Measurements from ENCODE around the gene PPM1D.
"Not testable (repeated sequence)": the region's sequence is repeated elsewhere in the genome, so short reads cannot be mapped to it uniquely, and the experiment has no call there.

Gene PPM1D

DNA sequence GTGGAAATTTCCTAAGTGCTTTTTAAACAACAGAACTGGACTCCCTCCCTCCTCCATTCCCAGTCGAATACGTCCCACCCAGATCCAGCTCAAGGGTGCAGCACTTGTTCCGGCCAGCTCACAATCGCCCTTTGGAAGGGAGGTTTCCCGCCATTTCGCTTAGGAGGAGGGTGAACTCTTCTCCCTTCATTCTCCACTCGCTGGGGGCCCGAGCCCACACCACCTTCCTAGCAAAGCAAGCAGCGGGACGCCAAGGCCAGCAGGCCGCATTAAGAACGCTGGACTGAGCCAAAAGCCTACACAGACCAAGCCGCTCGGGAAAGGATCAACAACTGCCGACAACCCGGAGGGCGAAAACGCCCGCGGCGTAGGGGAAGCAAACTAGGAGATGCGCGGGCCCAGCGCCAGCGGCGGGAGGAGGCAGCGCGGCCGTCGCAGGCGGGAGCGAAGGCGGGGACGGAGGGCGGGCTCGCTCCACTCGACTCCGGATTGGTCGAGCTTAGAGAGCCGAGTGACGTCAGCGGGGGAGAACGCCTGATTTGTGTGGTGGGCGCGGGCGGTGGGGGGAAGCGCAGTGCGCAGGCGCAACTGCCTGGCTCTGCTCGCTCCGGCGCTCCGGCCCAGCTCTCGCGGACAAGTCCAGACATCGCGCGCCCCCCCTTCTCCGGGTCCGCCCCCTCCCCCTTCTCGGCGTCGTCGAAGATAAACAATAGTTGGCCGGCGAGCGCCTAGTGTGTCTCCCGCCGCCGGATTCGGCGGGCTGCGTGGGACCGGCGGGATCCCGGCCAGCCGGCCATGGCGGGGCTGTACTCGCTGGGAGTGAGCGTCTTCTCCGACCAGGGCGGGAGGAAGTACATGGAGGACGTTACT, at the start of gene PPM1D:
PPM1D (plus strand) TSS at position 574 of the 870 bp plus-strand sequence; CDS start at position 796, 222 bp downstream.
- DNase-seq (ENCODE audit: low spot score): peak; percentile 99

DNA sequence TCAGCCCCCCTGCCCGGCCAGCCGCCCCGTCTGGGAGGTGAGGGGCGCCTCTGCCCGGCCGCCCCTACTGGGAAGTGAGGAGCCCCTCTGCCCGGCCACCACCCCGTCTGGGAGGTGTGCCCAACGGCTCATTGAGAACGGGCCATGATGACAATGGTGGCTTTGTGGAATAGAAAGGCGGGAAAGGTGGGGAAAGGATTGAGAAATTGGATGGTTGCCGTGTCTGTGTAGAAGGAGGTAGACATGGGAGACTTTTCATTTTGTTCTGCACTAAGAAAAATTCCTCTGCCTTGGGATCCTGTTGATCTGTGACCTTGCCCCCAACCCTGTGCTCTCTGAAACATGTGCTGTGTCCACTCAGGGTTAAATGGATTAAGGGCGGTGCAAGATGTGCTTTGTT, 47.7 kb upstream of the PPM1D start:
- not testable (repeated sequence) for DNase-seq (ENCODE audit: low spot score)

DNA sequence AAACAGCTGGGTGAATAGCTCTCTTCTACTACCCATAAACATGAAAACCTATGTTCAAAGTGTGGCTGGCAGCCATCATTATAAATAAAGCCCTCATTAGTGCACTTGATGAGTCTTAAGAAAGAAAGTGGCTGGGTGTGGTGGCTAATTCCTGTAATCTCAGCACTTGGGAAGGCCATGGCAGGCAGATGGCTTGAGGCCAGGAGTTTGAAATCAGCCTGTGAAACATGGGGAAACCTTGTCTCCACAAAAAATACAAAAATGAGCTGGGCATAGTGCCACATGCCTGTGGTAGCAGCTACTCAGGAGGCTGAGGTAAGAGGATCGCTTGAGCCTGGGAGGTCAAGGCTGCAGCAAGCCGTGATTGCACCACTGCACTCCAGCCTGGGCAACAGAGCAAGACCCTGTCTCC, 45.6 kb upstream of the PPM1D start:
- DNase-seq (ENCODE audit: low spot score): no peak

DNA sequence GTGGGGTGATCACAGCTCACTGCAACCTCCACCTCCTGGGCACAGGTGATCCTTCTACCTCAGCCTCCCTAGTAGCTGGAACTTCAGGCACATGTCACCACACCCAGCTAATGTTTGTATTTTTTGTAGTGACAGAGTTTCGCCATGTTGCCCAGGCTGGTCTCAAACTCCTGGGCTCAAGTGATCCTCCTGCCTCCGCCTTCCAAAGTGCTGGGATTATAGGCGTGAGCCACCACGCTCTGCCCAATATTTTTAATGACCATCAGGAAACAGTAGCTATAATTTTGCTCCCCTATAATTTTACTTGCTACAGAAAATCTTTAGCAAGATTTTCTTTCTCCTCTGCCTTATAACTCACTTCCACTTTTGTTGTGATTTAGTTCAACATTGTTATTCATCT, 44.2 kb upstream of the PPM1D start:
- no peak for DNase-seq (ENCODE audit: low spot score)

DNA sequence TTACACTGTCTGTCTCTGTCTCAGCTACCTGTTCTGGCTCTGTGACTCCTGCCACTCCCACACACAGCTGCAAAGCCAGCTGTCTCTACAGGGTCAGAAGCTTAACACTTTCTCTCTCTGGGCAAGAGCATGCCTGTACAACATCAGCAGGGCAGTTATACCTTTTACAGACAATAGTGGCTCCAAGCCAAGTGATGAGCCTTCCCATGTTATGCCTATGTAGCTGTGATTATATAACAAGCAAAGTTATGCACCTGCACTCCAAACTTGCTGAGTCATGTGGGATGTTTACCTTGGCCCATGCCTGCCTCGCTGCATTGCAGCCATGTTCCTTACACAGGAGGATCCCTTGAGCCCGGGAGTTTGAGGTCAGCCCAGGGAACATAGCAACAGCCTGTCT, 42.2 kb upstream of the PPM1D start:
- DNase-seq (ENCODE audit: low spot score): no peak

DNA sequence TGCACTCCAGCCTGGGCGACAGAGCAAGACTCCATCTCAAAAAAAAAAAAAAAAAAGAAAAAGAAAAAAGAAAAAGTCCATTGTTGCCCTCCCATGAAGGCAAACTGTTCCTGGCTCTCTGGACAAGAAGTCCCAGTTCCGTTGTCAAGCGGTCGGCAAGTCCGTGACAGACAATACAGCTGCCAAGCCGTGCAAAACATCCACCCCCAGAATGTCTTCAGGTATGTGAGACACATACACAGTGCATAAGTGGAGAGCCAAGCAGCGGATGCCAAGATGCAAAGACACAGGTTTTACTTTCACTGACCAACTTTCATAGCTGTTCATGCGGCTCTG, 40.4 kb upstream of the PPM1D start:
- DNase-seq (ENCODE audit: low spot score): no peak

DNA sequence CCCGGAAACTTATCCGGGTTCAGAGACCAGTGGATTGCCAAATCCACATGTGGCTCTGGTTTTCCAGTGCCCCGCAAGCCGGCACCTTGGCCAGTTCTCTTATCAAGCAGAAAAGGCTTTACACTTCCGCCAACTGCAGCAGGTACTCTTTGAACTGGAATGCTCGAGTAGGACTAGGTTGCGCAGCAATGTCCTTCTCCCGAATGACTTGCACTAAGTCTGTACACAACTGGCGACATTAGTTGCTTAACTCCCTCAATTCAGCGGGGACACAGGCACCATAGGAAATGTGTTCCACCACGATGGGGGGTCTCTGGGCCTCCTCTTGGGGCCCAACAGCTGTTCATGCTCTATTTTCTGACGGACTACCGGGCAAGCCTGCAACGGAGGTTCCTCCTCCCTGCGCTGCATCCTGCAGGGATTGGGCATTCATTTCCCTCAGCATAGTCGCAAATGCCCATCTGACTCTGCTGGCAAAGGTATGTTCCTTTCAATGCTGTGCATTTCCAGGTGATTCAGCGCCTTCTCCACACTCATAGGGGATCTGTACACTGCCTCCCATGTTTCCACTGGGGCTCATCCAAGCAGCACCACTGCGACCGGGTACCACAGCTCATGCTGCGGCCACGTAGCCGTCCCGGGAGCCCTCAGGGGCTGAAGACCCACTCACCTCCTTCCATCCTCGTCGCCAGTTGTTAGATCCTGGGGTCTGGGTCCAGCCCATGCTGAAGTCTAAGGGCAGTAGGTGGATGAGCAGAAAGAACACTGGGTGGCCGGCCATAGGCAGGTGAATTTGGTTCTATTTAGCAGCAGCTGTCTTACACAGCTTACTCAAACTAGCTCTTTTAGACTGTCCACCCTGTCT, 39.8 kb upstream of the PPM1D start:
- no peak for DNase-seq (ENCODE audit: low spot score)

DNA sequence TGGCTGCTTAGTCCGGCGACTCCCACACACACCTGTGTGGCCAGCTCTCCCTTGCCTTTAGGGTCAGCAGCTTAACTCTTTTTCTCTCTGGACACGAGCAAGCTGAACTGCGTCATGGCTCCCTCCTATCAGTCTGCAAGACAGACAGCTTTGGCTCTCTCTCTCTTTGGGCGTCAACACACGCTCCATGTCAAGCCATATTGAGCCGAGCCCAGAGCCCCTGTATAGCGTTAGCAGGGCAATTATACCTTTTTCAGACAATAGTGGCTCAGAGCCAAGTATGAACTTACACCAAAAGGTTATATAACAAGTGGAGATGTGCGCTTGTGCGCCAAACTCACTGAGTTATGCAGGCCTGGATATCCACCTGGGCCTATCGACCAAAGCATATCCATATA, 39.1 kb upstream of the PPM1D start:
- DNase-seq (ENCODE audit: low spot score): no peak

DNA sequence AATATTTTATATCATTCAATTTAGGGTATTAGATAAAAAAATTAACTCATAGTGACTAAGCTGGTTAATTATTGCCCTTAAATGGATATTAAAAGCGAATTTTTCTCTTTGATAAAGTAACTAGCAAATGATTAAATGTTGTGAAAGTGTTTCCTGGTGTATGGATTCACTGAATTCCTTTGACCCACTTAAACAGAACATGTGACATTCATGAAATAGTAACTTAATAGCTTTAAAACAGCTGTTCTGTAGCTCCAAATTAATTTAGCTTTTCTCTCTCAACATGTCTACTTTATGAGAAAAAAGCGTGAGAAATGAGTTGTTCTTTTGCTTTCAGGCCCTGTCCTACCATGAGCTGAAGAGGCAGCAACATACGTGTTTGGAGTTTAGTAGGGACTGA, 37.6 kb upstream of the PPM1D start:
- DNase-seq (ENCODE audit: low spot score): no peak

DNA sequence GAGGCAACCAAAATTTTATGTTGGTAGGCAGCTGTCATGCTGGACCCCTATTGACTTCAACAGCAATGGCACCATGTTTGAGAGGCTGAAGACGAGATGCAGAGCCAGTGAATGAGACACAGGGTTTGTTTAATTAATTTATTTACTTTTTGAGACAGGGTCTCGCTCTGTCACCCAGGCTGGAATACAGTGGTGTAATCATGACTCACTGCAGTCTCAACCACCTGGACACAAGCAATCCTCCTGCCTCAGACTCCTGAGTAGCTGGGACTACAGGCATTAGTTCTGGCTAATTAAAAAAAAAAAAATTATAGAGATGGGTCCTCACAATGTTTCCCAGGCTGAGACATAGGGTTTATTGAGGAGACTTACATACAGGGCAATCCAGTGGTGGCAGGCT, 36.2 kb upstream of the PPM1D start:
- no peak for DNase-seq (ENCODE audit: low spot score)

DNA sequence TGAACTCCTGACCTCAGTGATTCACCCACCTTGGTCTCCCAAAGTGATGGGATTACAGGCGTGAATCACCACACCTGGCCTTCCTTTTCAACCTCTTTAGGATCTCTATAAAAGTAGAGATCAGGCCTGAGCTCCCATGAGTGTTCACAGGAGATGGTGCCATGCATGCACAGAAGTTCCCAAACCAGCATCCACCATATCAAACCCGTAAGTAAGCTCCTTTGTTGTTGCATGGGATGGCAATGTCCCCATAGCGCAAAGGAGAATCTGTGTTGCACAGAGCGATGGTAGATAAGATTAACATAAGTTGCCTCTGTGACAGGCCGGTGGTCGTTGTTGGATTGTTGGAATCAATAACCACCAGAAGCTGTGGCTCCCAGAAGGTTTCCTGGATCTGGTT, 34.8 kb upstream of the PPM1D start:
- DNase-seq (ENCODE audit: low spot score): no peak

DNA sequence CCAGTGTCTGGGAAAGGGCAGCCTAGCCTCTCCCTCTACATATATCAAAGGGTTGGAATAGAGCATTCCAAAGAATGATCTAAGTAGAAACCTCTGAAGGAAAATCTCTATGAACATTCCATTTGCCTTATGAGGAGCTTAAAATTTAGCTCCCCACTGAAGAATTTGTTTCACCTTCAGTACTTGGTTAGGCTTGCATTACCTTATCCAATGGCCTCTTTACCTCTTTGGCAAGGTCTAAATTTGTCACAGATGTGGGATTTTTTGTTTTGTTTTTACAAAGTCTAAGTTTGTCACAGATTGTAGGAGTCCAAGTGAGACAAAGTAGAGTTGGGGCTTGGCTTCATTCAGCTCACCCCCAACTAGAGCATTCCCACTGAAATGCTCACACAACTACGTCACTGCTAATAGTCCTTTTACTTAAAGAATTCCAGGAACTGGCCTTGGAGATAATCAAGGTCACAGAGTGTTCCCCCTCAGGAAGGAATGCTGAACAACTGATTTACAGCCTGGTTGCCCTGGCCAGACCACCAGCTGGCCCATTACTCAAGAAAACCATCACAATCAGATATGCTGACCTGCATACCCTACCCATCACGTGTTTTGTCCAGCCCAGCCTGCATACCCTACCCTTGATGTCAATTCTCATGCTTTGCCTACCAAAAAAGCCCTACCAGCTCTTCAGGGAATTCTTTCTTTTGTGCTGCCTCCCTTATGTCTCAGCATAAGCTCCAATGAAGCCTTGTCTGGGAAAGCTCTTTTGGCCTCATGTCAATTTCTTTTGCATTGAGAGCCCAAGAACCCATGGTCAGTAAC, 26.5 kb upstream of the PPM1D start:
- DNase-seq (ENCODE audit: low spot score): no peak

DNA sequence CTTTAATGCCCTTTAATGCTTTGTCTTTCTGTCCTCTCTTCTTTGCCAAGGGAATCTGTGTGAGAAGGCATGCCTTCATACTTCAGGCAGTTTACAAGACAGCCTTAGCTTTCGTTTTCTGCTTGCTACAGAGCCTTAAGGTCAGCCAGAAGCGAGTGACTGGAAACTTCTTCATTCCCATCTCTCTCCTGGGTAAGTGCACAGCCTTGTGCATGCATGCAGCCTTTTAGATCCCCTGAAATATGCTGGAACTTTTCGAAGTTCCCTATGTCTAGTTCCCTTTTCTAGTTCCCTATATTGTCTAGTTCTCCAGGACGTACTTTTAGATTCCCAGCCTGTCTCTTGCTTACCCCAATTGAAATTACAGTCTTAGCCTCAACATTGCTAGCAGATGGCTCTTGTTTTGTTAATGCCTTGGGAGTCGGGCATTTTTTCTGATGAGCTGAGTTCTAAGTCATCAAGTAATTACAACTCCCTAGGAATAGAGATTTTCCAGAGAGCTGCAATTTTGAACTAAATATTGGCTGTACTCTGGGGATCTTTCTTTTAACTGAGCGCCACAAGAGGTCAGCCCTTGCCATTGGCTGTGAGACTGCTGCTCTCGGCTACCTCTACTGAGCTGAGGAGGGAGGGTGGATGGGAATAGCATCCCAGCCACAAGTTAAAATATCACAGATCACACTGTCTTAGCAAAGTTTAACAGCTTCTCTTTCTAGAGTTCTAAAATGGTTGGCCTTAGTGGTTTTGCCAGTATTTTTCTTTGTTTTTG, 22.7 kb upstream of the PPM1D start:
- DNase-seq (ENCODE audit: low spot score): no peak

DNA sequence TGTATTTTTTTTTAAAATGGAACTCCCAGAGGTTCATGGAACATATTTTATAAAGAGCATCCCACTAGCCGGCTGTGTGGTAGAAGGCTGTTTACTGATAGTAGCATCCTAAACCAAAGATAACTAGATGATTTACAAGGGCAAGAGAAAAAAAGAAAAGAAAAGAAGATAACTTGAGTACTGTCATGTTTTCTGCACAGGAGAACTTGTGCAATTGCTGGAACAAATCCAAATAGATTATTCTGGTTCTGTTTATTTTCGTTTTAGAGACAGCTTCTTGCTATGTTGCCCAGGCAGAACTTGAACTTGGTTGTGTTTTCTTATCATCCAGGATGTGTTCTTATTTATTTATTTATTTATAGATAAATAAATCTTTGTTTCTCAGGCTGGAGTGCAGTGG, 20.9 kb upstream of the PPM1D start:
- no peak for DNase-seq (ENCODE audit: low spot score)

DNA sequence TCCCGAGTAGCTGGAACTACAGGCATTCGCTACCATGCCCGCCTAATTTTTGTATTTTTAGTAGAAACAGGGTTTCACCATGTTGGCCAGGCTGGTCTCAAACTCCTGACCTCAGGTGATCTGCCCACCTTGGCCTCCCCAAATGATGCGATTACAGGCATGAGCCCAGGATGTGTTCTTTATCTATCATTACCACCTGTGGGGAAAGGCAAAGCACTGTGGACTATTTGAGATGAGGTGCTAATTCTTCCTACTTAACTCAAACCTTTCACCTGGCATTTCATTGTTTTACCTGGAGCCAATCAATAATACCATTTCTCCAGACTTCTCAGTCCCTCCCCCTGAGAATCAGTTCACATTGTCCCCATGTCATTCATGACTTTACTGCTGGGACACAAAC, 20.4 kb upstream of the PPM1D start:
- no peak for DNase-seq (ENCODE audit: low spot score)

DNA sequence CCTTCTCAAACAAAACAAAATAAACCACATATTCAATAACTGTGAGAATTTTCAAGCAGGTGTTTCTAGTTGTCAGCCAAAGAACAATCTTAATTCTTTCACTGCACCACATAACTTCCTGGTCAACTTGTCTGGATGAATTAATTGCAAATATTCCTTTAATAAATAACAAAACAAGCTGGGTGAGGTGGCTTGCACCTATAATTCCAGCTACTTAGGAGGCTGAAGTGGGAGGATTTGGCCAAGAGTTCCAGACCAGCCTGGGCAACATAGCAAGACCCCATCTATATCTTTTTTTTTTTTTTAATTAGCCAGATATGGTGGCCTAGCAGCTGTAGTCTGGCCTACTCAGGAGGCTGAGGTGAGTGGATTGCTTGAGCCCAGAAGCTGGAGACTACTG, 17.0 kb upstream of the PPM1D start:
- no peak for DNase-seq (ENCODE audit: low spot score)

DNA sequence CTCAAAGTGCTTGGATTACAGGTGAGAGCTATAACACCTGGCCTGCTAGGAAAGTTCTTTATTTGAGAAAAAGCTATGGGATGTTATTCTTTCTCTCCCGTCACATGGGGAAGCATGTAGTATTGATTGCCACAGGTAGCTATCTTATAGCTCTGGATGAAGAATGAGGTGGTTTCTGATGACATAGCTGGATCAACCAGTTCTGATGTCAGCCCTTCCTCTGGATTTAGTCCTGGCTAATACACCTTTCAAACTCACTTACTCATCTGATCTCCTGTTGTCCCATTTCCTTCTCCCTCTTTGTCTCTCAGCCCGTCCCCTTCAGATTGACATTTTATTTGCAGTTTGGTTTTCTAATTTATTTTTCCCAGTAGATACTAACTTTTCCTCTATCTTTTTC, 14.1 kb upstream of the PPM1D start:
- DNase-seq (ENCODE audit: low spot score): no peak

DNA sequence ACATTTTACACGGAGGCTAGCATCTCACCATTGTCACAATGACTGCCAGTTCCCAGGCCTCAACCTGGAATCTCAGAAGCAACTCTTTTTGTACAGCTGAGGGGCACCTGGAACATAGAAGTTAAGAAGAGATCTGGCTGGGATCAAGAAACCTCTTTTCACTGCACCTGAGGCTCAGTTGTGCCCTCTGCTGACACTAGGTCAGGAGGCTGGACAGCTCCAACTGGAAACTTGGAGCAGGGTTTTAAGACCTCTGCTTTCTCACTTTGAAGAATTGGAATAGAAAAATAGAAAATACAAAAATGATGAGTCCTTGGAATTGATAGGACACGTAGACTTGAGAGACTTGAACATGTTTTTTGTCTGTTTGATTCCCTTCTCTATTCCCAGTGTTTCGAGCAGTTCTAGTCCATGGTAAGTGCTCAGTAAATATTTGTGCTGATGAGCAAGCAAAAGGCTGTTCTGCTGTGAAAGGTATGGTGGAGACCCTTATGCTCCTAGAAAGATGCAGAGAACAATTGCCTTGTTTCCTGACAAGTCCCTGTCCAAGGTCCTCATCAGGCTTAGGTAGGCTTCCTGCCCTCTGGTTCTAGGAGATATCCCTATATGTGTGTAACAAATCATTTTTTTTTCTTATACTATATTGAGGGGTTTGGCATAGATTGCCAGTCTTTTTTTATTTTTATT, 13.6 kb upstream of the PPM1D start:
- DNase-seq (ENCODE audit: low spot score): no peak

DNA sequence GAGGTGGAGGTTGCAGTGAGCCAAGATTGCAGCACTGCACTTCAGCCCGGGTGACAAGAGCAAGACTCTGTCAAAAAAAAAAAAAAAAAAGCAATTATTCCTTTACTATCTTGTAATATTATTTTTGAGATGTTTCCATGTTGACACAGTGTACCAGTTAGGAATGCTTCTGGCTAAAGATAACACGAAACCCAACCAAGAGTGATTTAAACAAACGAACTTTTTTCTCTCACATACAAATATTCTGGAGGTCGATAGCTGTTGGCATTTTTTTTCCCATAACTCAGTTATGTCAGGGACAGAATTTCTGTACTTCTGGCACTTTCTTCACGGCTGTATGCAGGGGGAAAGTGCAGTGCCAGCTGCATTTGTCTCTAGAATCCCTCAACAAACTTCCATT, 9.9 kb upstream of the PPM1D start:
- no peak for DNase-seq (ENCODE audit: low spot score)

DNA sequence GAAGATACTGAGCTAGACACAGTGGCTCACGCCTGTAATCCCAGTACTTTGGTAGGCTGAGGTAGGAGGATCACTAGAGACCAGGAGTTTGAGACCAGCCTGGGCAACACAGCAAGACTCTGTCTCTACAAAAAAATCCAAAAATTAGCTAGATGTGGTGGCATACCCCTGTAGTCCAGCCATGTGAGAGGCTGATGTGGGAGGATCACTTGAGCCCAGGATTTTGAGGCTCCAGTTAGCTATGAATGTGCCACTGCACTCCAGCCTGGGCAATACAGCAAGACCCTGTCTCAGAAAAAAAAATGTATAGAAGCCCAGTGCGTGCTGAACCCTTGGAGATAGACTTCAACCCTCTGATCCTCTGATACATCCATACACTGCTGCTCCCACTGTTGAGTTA, 7.2 kb upstream of the PPM1D start:
- DNase-seq (ENCODE audit: low spot score): no peak

DNA sequence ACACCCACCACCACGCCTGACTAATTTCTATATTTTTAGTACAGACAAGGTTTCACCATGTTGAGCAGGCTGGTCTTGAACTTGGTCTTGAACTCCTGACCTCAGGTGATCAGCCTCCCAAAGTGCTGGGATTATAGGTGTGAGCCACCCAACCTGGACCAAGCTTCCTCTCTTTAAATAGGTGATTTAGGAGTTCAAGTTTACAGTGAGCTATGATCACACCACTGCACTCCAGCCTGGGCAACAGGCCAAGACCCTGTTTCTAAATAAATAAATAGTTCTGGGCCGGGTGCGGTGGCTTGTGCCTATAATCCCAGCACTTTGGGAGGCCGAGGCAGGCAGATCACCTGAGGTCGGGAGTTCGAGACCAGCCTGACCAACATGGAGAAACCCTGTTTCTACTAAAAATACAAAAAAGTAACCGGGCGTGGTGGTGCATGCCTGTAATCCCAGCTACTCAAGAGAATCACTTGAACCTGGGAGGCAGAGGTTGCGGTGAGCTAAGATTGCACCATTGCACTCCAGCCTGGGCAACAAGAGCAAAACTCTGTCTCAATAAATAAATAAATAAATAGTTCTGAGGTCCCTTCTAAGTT, 6.5 kb upstream of the PPM1D start:
- not testable (repeated sequence) for DNase-seq (ENCODE audit: low spot score)
